ENCODE data around the gene ELF2.

DNA sequence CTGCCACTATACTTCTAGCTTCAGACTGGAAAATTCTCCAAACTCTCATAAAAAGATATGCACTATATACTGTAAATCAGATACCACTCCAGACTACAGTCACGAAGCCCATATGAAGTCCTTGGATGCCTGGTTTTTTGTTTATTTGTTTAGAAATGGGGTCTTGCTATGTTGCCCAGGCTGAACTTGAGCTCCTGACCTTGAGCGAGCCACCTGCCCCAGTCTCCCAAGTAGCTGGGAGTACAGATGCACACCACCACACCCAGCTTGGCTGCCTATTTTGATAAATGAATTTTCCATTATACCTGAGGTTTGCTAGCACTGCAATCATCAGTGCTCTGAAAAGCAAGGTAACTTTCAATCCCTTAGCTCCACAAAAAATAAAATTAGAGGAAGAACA is 53.1 kb downstream of the ELF2 start:
- no peak for TF ChIP-seq CTCF (IDR thresholded peaks at IDR 0.05)
- TF ChIP-seq POLR2A (IDR thresholded peaks at IDR 0.05), result no peak

Data from thyroid gland (tissue), 4 donors.